ENCODE measurements around the gene FLRT1. TPM values are rescaled to one million over a fixed set of nuclear protein-coding genes. Genes with fewer than 3 reads are reported as not detected.

Gene FLRT1
- total and polyA plus RNA-seq, 2 of the 13 experiments (the other 11 are each of a cell fraction or from before 2014, with no cell fraction given), result 0.02 to 0.08 TPM

- peak; percentile 53; the same call in 1 of the 2 replicates for TF ChIP-seq MTA1 (CRISPR knock-in tag; IDR thresholded peaks at IDR 0.05; ENCODE audit: borderline replicate concordance)
- TF ChIP-seq LCORL (IDR thresholded peaks at IDR 0.05), result no peak
- TF ChIP-seq LCORL (CRISPR knock-in tag; IDR thresholded peaks at IDR 0.05), result peak; percentile 51; the same call in 1 of the 2 replicates
- TF ChIP-seq ZNF761 (CRISPR knock-in tag; conservative IDR thresholded peaks at IDR 0.05), result no peak
- TF ChIP-seq PAXIP1 (CRISPR knock-in tag; conservative IDR thresholded peaks at IDR 0.05), result peak; percentile 50
- TF ChIP-seq, protein P1, sequence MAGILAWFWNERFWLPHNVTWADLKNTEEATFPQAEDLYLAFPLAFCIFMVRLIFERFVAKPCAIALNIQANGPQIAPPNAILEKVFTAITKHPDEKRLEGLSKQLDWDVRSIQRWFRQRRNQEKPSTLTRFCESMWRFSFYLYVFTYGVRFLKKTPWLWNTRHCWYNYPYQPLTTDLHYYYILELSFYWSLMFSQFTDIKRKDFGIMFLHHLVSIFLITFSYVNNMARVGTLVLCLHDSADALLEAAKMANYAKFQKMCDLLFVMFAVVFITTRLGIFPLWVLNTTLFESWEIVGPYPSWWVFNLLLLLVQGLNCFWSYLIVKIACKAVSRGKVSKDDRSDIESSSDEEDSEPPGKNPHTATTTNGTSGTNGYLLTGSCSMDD (CRISPR knock-in tag; IDR thresholded peaks at IDR 0.05), result no peak
- TF ChIP-seq ARHGAP35 (CRISPR knock-in tag; IDR thresholded peaks at IDR 0.05; ENCODE audit: borderline replicate concordance), result no peak
- TF ChIP-seq ETV5 (CRISPR knock-in tag; IDR thresholded peaks at IDR 0.05; ENCODE audit: borderline replicate concordance), result peak; percentile 58; the same call in 1 of the 2 replicates
- TF ChIP-seq ZSCAN21 (CRISPR knock-in tag; IDR thresholded peaks at IDR 0.05; ENCODE audit: borderline replicate concordance), result no peak
- TF ChIP-seq, protein P2, sequence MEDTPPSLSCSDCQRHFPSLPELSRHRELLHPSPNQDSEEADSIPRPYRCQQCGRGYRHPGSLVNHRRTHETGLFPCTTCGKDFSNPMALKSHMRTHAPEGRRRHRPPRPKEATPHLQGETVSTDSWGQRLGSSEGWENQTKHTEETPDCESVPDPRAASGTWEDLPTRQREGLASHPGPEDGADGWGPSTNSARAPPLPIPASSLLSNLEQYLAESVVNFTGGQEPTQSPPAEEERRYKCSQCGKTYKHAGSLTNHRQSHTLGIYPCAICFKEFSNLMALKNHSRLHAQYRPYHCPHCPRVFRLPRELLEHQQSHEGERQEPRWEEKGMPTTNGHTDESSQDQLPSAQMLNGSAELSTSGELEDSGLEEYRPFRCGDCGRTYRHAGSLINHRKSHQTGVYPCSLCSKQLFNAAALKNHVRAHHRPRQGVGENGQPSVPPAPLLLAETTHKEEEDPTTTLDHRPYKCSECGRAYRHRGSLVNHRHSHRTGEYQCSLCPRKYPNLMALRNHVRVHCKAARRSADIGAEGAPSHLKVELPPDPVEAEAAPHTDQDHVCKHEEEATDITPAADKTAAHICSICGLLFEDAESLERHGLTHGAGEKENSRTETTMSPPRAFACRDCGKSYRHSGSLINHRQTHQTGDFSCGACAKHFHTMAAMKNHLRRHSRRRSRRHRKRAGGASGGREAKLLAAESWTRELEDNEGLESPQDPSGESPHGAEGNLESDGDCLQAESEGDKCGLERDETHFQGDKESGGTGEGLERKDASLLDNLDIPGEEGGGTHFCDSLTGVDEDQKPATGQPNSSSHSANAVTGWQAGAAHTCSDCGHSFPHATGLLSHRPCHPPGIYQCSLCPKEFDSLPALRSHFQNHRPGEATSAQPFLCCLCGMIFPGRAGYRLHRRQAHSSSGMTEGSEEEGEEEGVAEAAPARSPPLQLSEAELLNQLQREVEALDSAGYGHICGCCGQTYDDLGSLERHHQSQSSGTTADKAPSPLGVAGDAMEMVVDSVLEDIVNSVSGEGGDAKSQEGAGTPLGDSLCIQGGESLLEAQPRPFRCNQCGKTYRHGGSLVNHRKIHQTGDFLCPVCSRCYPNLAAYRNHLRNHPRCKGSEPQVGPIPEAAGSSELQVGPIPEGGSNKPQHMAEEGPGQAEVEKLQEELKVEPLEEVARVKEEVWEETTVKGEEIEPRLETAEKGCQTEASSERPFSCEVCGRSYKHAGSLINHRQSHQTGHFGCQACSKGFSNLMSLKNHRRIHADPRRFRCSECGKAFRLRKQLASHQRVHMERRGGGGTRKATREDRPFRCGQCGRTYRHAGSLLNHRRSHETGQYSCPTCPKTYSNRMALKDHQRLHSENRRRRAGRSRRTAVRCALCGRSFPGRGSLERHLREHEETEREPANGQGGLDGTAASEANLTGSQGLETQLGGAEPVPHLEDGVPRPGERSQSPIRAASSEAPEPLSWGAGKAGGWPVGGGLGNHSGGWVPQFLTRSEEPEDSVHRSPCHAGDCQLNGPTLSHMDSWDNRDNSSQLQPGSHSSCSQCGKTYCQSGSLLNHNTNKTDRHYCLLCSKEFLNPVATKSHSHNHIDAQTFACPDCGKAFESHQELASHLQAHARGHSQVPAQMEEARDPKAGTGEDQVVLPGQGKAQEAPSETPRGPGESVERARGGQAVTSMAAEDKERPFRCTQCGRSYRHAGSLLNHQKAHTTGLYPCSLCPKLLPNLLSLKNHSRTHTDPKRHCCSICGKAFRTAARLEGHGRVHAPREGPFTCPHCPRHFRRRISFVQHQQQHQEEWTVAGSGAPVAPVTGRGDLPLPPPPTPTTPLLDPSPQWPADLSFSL (CRISPR knock-in tag; IDR thresholded peaks at IDR 0.05), result no peak
- TF ChIP-seq, protein P3, sequence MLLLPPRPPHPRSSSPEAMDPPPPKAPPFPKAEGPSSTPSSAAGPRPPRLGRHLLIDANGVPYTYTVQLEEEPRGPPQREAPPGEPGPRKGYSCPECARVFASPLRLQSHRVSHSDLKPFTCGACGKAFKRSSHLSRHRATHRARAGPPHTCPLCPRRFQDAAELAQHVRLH (CRISPR knock-in tag; IDR thresholded peaks at IDR 0.05; ENCODE audit: borderline replicate concordance, low read depth), result no peak
- no peak for TF ChIP-seq ZNF234 (CRISPR knock-in tag; conservative IDR thresholded peaks at IDR 0.05)
- TF ChIP-seq, protein P4, sequence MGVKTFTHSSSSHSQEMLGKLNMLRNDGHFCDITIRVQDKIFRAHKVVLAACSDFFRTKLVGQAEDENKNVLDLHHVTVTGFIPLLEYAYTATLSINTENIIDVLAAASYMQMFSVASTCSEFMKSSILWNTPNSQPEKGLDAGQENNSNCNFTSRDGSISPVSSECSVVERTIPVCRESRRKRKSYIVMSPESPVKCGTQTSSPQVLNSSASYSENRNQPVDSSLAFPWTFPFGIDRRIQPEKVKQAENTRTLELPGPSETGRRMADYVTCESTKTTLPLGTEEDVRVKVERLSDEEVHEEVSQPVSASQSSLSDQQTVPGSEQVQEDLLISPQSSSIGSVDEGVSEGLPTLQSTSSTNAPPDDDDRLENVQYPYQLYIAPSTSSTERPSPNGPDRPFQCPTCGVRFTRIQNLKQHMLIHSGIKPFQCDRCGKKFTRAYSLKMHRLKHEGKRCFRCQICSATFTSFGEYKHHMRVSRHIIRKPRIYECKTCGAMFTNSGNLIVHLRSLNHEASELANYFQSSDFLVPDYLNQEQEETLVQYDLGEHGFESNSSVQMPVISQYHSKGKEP (CRISPR knock-in tag; IDR thresholded peaks at IDR 0.05), result no peak
- TF ChIP-seq ZKSCAN5 (CRISPR knock-in tag; IDR thresholded peaks at IDR 0.05), result no peak
- no peak for TF ChIP-seq RXRB (CRISPR knock-in tag; IDR thresholded peaks at IDR 0.05; ENCODE audit: borderline replicate concordance)
- TF ChIP-seq ZBTB1 (CRISPR knock-in tag; IDR thresholded peaks at IDR 0.05; ENCODE audit: borderline replicate concordance), result no peak
Observed at GRCh38 chr11:64084951-64085710, 49.4 kb downstream of the FLRT1 start (continued).
